GM21786 (cell line): Measurements from ENCODE around the gene KRT80.

Experiments used
- ATAC-seq: cut with Tn5 transposase; IDR thresholded peaks from one replicate; pipeline ENCODE4 v1.9.1; 2021; ENCODE audit not compliant: unreplicated experiment

KRT80 gene

DNA sequence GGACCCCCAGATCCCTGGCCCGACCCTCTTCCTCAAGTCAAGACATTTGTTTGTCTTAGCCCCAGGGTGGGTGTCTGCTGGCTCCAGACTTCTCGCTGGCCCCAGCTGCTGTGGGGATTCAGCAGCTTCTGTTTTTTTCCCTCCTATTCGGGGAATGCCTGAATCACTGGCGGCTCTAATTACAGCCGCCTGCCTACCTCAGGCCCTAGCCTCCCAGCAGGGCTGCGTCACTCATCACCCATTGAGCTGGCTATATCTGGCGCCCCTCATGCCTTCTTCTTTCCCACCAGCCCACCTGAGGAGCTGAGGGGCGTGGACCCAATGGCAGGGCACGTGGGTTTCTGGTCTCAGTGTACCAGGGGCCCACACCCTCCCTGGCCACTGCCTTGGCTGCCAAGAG, 10.1 kb downstream of the KRT80 start:
- ATAC-seq, result no peak

DNA sequence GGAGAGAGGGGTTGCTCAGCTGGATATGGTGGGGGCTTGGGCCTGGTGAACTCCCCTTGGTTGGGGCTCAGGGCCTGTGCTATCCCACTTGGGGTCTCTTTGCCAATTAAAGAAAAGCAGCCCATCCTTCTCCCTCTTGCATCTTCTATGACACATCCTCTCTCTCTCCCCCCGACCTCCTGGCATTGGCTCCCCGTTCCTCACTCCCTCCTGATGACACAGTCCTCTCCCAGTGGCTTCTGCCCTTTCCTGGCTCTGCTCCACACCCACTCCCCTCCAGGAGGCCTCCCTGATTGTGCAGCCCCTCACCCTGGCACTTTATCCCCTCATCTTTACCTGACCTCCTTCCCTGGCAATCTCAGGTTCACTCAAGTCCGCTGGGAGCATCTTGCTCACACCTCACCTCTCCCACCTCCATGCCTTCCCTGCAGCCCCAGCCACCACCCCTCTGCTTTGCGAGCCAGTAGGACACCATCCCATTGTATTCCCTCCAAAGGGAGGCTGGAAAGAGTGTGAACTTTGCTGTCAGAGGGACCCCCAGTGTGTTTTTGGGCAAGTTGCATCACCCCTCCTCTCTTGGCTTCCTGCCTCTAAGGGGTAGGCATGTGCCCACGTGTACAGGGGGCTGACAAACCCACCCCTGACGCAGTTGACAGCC, 10.7 kb downstream of the KRT80 start:
- ATAC-seq, result no peak

DNA sequence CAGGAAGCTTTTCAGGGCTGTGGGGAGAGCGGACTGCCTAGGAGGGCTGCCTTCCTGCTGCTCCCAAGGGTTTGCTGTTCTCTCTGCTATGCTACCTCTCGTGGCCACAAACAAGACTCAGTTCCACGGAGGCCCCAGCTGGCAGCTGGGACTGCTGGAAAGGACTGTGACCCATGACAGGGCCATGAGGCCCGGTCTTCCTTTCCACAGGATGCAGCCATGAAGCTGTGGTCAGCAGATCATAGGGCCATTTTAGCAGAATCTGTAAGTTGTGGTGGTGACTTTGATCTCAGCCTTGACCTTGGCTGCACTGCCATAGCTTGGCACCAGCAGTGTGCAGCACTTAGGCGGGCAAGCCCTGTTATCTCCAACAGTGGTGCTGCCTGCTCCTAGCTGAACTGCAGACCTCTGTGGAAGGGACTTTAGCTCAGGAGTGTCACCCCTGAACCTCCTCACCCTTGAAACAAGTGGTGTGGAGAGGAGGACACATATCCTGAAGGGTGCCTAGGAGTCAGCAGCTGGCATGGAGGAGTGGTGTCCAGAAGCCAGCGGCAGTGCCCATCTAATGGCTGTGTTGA, 12.3 kb downstream of the KRT80 start:
- no peak for ATAC-seq

DNA sequence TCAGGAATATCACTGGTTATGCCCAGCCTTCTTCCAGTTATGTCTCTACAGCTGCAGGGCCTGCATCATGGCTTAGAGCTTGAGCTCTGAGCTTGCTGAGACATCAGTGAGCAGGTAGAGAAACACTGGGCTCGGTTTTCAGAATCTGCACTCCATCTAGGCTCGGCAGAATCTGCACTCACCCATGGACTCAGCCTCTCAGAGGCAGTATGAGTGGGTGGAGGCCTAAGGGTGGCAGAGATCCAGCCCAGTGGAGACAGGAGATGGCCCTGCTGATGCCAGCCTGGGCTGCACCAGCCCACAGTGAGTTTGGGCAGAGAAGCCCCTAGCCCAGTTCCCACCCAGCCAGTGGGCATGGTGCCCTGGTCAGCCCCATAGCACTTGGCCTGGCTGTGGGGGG, 12.8 kb downstream of the KRT80 start:
- ATAC-seq, result no peak

DNA sequence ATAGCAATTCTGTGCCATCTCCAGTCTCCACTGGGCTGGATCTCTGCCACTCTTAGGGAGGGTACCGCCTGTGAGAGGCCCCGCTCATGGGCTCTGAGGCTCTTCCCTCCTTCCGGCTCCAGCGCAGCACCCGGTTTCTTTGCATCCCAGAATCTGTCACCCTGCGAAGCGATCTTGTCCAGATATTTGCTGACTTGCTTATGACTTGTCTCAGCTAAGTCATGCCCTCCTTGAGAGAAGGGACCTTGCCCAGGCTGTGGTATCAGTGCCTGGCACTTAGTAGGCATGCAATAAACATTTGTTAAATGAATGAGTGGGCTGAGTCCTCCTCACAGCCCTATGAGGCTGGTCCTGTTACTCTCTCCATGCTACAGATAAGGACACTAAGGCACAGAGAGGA, 13.4 kb downstream of the KRT80 start:
- no peak for ATAC-seq

DNA sequence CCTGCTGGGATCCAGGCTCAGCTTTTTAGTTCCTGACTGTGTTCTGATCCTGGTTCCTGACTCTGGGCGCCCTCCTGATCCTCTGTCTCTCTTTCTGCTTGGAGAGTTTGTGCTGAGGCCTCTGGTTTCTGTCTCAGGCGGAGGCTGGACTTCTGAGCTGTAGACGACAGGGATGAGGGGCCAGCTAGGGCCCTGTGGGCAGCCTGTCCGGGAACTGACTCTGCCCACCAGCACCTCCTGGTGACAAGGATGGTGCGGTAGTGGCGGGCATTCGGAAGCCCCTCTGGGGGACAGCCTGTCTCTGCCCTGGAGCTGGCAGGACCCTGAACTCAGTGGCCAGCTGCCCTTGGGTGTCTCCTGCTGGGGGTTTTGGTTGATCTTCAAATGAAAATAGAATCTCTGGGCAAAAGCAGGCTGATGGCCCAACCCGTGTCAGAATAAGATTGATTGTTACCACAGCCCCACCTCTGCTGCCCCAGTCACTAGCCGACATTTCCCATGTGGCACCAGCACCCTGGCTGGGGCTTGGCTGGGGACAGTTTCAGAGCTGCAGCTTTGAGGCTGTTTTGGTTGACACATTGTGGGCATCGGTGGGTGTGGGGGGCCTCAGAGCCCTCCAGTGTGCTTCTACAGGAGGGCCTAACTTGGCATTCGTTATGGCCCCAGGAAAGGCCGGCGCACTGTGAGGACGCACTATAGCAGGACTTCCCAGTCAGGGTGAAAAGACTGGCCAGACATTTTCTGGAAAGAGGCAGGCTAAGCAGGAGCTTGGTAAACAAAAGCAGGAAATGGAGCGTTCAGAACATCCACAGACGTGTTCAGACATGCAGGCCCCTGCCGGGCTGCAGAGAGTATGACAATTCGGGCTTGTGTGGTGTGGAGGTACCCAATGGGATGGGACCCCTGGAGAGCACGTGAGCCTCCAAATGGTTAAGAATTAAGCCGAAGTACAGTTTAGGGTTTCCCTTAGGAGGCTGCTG, 16.2 kb downstream of the KRT80 start:
- no peak for ATAC-seq

DNA sequence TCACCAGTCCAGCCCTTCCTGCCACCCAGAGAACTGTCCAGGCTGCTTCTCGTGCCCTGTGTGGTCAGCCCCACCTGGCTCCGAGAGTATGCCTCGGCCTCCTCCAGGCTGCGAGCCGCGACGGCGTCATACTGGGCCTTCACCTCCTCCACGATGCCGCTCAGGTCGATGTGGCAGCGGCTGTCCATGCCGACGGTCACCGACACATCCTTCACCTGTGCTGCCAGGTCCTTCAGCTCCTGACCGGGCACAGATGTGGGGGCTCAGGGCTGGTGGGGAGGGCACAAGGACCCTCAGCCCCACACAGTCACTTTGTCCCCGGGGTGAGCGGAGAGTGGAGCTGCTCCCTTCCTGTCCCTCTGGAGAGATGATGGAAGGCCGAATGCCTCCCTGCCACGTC, 18.3 kb downstream of the KRT80 start:
- ATAC-seq, result no peak

DNA sequence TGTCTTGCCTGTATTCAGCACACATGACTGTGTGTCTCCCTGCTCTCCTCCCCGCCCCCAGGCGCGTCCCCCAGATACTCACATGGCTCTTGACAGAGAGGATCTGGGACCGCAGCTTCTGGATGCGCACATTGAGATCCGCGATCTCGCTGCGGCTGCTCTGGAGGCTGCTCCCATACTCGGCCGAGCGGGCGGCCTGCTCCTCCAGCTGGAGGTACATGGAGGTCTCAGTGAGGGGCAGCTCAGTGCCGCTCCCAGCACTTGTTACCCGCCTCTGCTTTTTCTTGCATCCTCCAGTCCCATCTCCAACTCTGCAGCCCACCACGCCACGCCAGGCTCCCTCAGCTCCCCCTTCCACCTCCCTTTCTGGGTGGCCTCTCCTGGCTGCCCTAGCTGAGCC, 18.9 kb downstream of the KRT80 start:
- no peak for ATAC-seq

DNA sequence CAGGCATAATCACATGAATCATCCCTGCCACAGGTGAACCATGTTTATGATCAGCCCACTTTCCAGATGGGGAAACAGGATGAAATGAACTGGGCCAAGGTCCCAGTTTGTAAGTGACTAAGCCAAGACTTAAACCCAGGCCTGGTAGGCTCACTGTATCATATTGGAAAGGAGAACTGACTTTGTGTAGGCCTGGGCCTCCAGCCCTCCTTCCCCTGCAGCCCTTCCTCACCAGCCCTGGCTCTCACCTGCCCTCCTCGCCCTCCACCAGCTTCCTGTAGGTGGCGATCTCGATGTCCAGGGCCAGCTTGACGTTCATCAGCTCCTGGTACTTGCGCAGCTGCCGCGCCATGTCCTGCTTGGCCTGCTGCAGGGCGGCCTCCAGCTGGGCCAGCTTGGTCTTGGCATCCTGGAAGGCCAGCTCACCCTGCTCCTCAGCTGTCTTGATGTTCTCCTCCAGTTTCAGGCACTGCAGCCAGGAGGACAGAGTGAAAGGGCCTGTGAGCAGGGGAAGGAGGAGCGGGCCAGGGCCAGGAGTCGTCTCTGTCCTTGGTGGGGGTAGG, 19.8 kb downstream of the KRT80 start:
- ATAC-seq, result no peak

DNA sequence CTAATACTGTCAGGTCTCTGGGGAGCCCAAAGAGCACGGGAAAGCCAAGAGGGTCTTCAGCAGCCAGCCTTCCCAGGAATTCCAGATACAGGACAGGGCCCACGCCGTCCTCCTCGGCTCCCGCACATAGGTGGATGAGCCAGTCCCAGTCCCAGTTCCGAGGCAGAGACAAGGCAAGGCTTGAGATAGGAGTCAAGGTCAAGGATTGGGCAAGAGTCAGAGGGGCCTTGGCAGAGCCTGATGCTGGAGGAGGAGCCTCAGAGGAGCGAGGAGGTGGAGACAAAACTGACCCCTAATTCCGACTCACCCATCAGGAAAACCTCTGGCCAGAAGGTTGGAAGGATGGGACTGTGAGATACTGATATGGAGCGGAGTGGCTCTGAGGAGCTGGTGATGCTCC, 21.0 kb downstream of the KRT80 start:
- ATAC-seq, result no peak

DNA sequence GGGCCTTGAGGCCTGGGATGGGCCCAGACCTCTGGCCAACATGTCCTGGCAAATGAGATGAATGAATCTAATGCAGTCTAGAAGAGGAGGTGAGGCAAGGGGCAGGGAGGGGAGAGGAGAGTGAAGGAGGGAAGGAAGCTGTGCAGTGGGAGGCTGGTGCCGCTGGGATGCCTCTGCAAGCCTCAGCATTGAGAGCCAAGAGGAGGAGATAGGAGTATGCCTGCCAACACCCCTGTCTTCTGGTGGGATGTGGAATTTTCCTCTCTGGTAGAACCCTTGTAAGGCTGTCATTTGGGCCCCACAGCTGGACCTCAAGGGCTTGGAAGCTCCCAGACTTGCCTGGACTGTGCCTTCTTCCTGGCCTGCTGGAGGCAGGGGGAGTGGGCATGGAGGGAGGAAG, 21.9 kb downstream of the KRT80 start:
- no peak for ATAC-seq

DNA sequence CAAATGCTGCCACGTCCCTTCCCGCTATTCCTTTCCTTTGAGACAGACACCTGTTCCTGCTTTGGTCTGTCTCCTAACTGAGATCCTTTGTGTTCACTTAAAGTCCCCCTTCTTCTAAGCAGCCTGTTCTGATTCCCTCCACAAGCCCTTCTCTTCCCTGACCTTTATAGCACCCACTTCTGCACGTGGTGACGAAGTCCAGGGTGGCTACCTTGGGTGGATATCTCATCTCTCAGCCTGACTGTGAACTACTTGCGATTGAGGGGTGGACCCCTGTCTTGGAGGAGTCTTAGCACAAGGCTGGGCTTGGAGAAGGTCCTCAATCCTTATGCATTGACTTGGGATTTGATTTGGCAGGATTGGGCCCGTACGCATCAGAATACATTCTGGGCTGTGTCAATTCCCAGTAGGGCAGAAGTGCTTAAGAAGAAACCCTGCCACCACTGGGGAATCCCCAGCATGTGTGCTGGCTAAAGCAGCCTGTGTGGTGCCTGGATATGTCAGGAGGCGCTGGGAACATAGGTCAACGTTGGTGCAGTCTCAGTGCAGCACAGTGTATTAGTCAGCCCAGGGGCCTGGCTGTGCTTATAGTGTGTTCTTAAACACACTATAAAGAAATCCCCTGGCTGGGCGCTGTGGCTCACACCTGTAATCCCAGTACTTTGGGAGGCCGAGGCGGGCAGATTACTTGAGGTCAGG, 23.6 kb downstream of the KRT80 start:
- ATAC-seq, result no peak

DNA sequence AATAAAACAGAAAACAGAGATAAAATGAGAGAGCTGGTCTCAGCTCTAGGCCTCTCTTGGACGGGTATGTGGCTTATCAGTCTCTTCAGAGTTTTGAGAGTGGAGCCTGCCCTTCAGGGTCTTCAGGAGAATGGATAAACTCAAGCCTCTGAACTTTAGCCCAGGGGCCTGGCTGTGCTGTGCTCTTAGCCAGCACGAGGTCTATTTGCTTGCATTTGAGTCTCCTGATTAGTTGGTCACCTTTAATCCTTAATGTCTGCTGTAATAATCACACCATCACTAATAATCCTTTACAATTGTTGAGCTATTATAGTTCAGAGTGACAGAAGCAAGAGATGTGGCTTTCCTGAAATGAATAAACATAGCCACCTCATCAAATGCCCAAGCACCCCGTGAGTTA, 24.3 kb downstream of the KRT80 start:
- ATAC-seq, result no peak

DNA sequence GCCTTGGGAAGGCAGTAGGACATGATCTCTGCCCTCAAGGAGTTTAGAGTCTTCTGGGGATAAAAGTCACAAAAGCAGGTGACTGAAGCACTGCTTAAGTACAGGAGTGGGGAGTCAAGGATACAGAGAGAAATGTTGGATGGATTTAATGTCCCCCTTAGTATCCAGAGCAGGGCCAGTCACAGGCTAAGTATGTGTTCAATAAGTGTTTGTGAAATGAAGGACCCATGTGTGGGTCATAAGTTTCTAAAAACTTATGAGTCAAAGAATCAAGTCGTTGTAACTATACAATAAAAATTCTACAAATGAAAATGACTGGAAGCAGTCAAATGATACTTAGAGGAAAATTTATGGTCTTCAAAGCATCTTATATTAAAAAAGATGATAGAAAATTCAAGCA, 25.1 kb downstream of the KRT80 start:
- ATAC-seq, result no peak

DNA sequence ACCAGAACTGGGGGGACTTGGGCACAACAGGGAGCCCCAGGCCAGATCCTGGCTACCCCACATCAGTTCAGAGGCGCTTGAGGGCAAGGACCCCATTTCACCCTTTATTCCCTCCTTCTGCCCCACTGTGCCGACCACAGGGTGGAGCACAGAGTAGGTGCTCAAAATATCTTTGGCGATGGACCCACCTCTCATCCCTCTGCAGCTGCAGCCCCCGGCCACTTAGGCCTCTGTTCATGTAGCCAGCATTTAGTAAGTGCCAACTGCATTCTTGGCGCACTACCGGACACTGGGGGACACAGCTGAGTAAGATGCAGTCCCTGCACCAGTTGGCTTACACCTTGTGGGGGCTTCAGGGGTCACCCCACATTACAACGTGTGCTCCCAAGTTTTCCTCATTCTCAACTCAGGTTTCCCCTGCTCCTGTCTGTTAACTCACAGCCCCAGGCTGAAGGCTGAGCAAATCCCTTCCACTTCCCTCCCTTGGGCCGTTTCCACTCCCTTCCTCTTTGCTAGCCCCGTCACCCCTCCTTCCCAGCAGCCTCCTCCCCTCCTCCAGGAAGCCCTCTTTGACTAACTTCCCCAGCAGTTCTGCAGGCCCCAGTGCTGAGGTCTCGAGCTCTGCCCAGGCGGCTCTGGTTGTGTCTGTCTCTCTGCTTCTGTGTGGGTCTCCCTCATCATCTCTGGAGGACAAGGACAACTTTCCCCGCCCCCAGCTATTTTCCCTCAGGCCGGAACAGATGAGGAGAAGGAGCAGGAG, 26.5 kb downstream of the KRT80 start:
- no peak for ATAC-seq

DNA sequence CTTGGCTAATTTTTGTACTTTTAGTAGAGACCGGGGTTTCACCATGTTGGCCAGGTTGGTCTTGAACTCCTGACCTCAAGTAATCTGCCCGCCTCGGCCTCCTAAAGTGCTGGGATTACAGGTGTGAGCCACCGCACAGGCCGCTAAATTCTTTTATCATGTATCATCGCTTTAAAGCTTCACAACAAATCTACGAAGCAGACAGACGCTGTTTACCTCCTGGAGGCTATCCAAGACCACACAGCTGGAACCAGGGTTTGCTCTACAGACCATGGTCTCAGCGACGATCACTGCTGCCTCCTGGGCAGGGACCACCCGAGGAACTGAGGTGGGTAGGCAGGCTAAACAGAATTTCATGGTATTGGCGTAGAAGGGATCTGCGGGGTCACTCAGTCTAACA, 27.2 kb downstream of the KRT80 start:
- ATAC-seq, result no peak

DNA sequence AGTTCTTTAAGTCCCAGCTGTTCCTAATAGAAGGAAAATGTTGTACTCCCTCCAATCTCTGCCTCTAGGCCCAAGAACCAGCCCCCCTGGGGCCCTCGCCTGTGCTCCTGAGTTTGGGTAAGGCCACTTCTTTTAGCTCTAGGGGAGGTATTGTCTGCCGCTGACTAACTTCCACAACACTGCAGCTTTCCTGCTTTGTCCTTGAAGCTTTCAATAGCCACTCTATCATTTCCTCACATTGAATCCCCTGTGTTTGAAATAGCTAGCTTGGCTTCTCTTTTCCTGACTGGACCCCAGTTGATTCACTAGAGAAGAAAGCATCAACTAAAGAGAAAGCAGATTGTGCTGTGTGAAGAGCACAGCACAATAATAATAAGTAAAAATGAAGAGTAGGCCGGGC, 28.8 kb downstream of the KRT80 start:
- ATAC-seq, result no peak

DNA sequence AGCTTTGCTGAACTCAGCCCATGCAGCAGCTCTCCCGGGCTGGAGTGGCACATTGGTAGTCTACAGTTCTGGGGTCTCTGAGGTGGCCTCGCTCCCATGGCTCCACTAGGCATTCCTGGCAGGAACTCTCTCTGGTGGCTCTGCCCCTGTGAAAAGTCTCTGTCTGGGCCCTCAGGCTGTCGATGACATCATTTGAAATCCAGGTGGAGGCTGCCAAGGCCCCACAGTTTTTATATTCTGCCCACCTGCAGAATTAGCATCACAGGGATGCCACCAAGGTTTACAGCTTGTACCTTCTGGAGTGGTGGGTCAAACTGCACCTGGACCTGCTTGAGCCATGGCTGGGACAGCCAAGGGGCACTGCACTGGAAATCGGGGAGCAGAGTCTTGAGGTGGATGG, 31.6 kb downstream of the KRT80 start:
- ATAC-seq, result no peak

DNA sequence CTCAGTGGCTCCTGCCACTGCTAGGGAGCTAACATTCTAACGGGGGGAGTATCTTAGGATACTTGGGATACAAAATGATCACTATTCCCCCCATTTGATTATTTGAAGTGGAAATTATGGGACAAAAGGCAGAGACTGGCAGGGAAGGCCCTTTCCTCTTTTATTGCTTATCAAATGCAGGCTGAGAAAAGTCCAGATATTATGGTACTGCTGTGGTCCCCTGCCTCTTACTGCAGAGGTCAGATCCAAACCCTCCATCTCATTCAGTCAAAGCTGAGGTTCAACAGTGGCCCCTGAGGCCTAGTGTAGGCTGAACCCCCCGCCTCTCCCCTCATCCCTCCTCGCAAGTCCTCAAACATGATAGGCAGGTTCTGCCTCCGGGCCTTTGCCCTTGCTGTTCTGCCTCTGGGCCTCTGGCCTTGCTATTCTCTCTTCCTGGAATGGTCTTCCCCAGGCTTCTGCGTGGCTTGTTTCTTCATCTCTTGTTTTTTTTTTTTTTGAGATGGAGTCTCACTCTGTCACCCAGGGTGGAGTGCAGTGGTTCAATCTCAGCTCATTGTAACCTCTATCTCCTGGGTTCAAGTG, 34.2 kb downstream of the KRT80 start:
- no peak for ATAC-seq
